Fibroblast of the aortic adventitia (primary cell): ENCODE results near the gene PREX1. TPM values are rescaled to one million over a fixed set of nuclear protein-coding genes. Genes with fewer than 3 reads are reported as not detected.

Experiments
- DNase-seq: peaks from one replicate; pipeline ENCODE4 v3.0.0-alpha.2; 2010; ENCODE audit warnings: low read depth
- H3K4me3 ChIP-seq: 2 replicates; pipeline ENCODE4 v1.5.1; 2011; ENCODE audit warnings: low read depth, mild to moderate bottlenecking, control low read depth, low read length, moderate library complexity
- total RNA-seq: library from RNA; depleted of rRNA; stranded (reverse); fragments of >200 nt; gene quantifications from 2 replicates; pipeline ENCODE4 v1.2.3, GENCODE V29; 2012; ENCODE audit warnings: low replicate concordance
- TF ChIP-seq, protein P1 (sequence below): IDR thresholded peaks from 2 replicates; pipeline ENCODE4 v1.5.1; 2011; ENCODE audit warnings: mild to moderate bottlenecking, low read length, control low read depth, inconsistent platforms; ENCODE audit not compliant: insufficient read depth

The PREX1 gene
- total RNA-seq, 1 donor, result 13.0 TPM

DNA sequence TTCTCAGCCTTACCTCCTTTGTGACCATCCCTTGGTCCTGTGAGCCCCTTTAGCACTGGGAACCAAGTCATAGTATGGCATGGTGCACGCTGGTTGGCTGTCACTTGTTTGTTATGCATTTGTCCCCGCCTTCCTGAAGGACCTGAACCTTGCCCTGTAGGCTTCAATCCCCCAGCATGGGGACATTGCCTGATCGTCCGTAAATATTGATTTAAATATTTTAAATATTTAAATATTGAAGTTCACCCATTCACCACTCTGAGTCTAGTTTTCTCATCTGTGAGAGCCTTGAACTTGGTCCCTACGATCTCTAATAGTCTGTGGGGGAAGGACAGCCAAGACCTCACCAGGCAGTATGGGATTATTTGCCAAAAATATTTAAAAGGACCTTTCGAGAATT is 23.8 kb upstream of the PREX1 start:
- H3K4me3 ChIP-seq, result no peak overlapping the region
- DNase-seq, result no peak
- TF ChIP-seq, protein P1, sequence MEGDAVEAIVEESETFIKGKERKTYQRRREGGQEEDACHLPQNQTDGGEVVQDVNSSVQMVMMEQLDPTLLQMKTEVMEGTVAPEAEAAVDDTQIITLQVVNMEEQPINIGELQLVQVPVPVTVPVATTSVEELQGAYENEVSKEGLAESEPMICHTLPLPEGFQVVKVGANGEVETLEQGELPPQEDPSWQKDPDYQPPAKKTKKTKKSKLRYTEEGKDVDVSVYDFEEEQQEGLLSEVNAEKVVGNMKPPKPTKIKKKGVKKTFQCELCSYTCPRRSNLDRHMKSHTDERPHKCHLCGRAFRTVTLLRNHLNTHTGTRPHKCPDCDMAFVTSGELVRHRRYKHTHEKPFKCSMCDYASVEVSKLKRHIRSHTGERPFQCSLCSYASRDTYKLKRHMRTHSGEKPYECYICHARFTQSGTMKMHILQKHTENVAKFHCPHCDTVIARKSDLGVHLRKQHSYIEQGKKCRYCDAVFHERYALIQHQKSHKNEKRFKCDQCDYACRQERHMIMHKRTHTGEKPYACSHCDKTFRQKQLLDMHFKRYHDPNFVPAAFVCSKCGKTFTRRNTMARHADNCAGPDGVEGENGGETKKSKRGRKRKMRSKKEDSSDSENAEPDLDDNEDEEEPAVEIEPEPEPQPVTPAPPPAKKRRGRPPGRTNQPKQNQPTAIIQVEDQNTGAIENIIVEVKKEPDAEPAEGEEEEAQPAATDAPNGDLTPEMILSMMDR, result no peak

DNA sequence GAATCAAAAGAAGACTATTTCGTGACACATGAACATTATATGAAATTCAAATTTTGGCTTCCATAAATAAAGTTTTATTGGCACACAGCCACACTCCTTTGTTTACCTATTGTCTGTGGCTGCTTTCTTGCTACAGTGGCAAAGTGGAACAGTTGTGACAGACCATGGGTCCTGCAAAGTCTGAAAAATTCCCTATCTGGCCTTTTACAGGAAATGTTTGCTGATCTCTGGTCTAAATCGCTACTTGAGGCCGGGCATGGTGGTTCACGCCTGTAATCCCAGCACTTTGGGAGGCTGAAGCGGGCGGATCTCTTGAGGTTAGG is 23.1 kb upstream of the PREX1 start:
- DNase-seq, result no peak
- H3K4me3 ChIP-seq, result no peak overlapping the region
- TF ChIP-seq, protein P1, result no peak

DNA sequence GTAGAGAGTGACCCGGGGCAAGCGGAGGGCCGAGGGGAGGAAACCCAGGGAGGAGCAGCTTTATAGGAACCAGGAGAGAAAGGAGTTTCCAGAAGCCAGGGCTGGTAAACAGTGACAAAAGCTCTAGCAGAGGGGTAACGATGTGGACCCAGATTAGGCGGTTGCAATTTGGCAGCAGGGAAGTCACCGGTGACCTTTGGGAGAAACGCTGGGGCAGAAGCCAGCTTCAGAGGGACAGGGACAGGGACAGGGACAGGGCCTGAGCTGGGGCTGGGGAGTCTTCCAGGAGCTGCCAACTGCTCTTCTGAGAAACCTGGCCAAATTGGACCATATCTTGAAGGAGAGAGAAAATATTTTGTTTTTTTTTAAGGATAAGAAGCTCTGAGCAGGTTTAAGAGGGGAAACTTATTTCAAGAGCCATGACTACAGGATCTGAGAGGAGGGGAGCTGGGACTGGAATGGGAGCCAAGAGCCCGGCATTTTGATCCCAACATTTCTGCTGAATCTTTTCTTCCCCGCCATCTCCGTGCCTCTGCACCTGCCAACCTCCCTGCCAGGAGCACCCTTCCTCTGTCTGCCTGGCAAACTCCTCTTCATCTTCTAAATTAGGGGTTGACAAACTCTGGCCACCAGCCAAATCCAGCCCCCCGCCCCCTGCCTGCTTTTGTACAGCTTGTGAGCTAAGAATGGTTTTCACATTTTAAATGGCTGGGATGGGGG is 22.6 kb upstream of the PREX1 start:
- DNase-seq, result no peak
- TF ChIP-seq, protein P1, result no peak
- H3K4me3 ChIP-seq, result no peak overlapping the region

- DNase-seq, result no peak
- TF ChIP-seq, protein P1, result no peak
- H3K4me3 ChIP-seq, result no peak overlapping the region
These were observed 22.0 kb upstream of the PREX1 start for GRCh38 chr20:48849779-48850178.

DNA sequence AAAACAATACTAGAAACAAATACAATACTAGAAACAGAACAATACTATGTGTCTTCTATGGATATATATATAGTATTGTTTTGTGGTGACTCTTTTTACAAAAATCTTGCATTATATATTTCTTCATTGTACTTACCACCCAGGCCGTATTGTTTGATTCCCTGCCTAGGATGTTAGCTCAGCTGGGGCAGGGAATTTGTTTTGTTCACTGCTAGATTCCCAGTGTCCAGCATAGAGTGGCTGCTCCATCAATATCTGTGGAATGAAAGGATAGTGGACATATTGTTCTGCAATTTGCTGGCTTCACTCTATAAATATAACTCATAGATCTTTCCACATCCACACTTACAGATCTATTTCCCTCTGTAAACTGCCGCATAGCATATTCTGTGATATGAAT is 21.5 kb upstream of the PREX1 start:
- no peak for DNase-seq
- TF ChIP-seq, protein P1, result no peak
- H3K4me3 ChIP-seq, result no peak overlapping the region

- H3K4me3 ChIP-seq, result no peak overlapping the region
- TF ChIP-seq, protein P1, result no peak
- DNase-seq, result peak; percentile 57
These were observed 19.9 kb upstream of the PREX1 start for GRCh38 chr20:48847498-48848205.
